ENCODE data around the gene CYTH4. TPM values are rescaled to one million over a fixed set of nuclear protein-coding genes. Genes with fewer than 3 reads are reported as not detected.
A peak's percentile ranks its signal among the peaks of the same experiment; 100 is the strongest.

CYTH4 gene
- polyA plus RNA-seq, 1 experiment, result 0.33 TPM

GRCh38 chr22:37281646-37282384 lies 493 bp upstream of the CYTH4 start:
- no peak for TF ChIP-seq CTCF (IDR thresholded peaks at IDR 0.05; ENCODE audit: low read depth, low read length)

DNA sequence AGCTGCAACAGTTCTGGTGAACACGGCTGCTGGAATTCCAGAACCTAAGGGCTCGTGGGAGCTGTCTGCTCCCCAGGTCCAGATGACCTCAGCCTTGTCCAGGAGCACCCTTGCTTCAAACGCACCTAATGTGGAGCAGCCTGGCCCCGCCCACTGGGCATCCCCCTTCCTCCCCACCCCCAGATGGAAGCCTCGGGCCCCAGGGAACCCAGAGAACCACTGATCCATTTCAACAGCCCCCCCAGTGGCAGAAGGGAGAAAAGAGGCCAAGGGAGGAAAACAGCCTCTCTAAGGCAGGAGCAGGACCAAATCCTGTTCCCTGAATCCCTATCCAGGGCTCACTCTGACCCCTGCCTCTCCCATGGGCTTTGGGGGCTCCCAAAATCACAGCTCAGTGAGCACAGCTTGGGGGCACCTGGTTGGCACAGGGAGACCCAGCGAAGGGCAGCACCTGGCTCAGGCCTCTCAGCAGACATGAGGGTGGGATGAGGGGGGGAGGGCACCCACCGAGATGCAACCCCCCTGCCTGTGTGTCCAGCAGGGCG lies 1.2 kb downstream of the CYTH4 start:
- POLR2A ChIA-PET, result no interaction called here
- Histone ChIP-seq H3K27ac (ENCODE audit: low read depth, low read length) (no peak overlapping the region), H3K4me3 (ENCODE audit: low read depth, low read length) (no peak overlapping the region), H3K9me3 (ENCODE audit: control insufficient read depth, insufficient read depth, low read length) (peaks cover 4% of the 10 kb centered on the region), H3K27me3 (ENCODE audit: control insufficient read depth, insufficient read depth, low read length) (peaks cover 7% of the 10 kb centered on the region)
- DNase-seq (ENCODE audit: low read depth, low spot score), result no peak
- CTCF ChIA-PET, result interaction anchor here (0.6 to 1.2 kb wide), 5 partner anchors 11 to 241 kb away, joined by 3 to 4 read pairs (median 3); no protein-coding TSS in a partner anchor
- TF ChIP-seq CTCF (IDR thresholded peaks at IDR 0.05; ENCODE audit: low read depth, low read length), result peak; percentile 50

More at GRCh38 chr22:37281646-37282384, 493 bp upstream of the CYTH4 start:
- Histone ChIP-seq H3K9me3 (ENCODE audit: control insufficient read depth, insufficient read depth, low read length) (peaks cover 4% of the 10 kb centered on the region), H3K27me3 (ENCODE audit: control insufficient read depth, insufficient read depth, low read length) (peaks cover 4% of the 10 kb centered on the region), H3K4me3 (ENCODE audit: low read depth, low read length) (no peak overlapping the region), H3K27ac (ENCODE audit: low read depth, low read length) (no peak overlapping the region)
- POLR2A ChIA-PET, result no interaction called here
- no peak for DNase-seq (ENCODE audit: low read depth, low spot score)
- CTCF ChIA-PET, result interaction anchor here (0.7 to 1.0 kb wide), 2 partner anchors 12 to 21 kb away, joined by 3 to 4 read pairs; no protein-coding TSS in a partner anchor

DNA sequence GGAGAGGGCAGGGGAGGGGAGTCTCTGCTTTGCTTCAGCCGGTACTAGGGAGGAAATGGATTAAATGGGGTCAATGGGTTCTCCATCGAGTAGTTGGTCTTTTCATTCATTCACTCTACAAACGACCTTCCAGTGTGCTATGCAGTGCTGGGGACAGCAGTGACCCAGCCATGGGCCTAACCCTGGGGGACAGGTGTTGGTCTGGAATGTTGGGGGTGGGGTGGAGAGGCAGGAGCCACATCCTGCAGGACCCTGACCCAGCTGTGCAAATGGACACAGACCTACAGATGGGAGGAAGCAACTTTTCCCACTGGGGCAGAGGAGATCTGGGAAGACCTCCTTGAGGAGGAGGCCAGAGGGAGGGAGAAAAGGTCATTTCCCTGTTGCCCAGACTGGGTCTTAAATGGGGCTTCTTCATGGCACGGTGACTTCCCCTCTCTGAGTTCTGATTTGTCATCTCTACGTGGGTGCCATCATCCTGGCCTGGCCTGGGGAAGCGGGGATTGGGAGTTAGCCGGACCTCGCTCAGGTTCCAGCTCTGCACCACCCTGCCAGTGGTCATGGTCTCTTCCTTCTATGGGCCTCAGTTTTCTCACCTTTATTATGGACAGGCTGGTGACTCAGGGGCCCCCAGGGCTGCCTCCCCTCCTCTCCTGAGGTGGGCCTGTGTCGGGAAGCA lies 2.0 kb downstream of the CYTH4 start:
- no peak for DNase-seq (ENCODE audit: low read depth, low spot score)
- ChIA-PET CTCF (interaction anchor here (1.0 to 1.2 kb wide), 2 partner anchors 12 to 30 kb away, joined by 3 to 4 read pairs; no protein-coding TSS in a partner anchor), POLR2A (no interaction called here)
- H3K27ac ChIP-seq (ENCODE audit: low read depth, low read length), result no peak overlapping the region
- no peak overlapping the region for H3K4me3 ChIP-seq (ENCODE audit: low read depth, low read length)
- H3K9me3 ChIP-seq (ENCODE audit: control insufficient read depth, insufficient read depth, low read length), result peaks cover 4% of the 10 kb centered on the region
- H3K27me3 ChIP-seq (ENCODE audit: control insufficient read depth, insufficient read depth, low read length), result peaks cover 10% of the 10 kb centered on the region
- TF ChIP-seq CTCF (IDR thresholded peaks at IDR 0.05; ENCODE audit: low read depth, low read length), result no peak

DNA sequence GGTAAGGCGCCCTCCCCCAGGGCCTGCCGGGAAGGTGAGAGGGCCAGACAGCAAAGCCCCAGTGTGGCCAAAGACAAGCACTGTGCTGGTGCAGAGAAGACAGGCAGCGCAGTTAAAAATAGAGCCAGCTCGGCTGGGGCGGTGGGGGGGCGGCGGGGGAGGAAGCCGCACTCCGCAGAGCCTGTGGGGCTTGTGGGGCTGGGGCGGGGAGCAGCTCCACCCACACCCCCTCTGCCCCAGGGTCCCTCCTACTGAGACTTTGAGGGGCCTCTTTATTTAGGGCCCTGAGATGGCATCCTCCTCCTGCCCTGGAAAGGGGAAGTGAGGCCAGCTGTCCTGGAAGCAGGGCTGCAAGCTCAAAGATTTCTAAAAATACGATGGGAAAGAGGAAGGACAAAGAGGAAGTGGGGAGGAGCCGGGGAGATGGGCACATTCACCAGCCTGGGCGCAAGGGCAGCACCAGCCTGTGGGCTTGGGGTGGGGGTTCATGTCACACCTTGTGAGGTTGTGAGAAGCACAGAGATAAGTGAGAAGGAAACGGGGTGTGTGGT lies 2.6 kb downstream of the CYTH4 start:
- POLR2A ChIA-PET, result no interaction called here
- TF ChIP-seq CTCF (IDR thresholded peaks at IDR 0.05; ENCODE audit: low read depth, low read length), result no peak
- Histone ChIP-seq H3K27me3 (ENCODE audit: control insufficient read depth, insufficient read depth, low read length) (peaks cover 10% of the 10 kb centered on the region), H3K27ac (ENCODE audit: low read depth, low read length) (no peak overlapping the region), H3K4me3 (ENCODE audit: low read depth, low read length) (no peak overlapping the region), H3K9me3 (ENCODE audit: control insufficient read depth, insufficient read depth, low read length) (peaks cover 4% of the 10 kb centered on the region)
- DNase-seq (ENCODE audit: low read depth, low spot score), result no peak
- CTCF ChIA-PET, result interaction anchor here (0.6 to 0.7 kb wide), 2 partner anchors 26 to 59 kb away, joined by 3 read pairs; no protein-coding TSS in a partner anchor

Data from AG04450 (cell line).